Measurements from ENCODE around the gene ARHGEF38. TPM values are rescaled to one million over a fixed set of nuclear protein-coding genes. Genes with fewer than 3 reads are reported as not detected.

ARHGEF38 gene
- total RNA-seq, 2 experiments from 2014 or later, result not detected

DNA sequence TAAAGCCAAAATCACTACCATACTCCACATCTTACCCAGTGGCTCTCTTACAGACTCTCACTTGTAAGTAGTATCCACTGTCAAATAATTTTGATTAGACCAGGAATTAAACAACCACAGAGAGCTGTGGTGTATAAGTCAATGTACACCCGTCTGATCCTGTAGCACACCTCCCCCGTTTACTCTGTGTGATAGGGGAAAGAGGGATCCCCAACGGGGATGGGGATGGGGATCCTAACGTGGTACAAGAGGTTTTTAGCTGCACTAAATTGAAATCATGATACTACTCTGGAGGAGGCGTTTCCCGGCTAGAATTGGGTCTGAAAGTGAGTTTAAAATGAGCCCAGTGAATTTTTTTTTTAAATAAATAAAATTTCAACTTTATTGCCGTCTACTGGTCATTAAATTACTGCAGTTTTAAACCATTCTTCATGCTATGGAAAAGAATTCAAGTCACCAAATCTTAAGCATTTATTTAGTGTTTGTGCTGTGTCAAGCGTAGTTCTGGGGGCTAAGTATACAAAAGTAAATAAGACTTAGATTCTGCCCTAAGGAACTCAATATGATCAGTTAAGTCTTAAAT is 79.5 kb downstream of the ARHGEF38 start:
- Mint-ChIP-seq H3K36me3 (no peaks in the 10 kb centered on the region), H3K4me1 (no peaks in the 10 kb centered on the region), H3K27me3 (peaks cover 23% of the 10 kb centered on the region), H3K9me3 (ENCODE audit: low read depth) (no peaks in the 10 kb centered on the region), H3K4me3 (no peak overlapping the region), H3K27ac (no peak overlapping the region)
- DNase-seq (no peak), ATAC-seq (no peak)
- CTCF ChIA-PET, result interaction anchor here (1.5 kb wide), 1 partner anchor 19 kb away, joined by 3 read pairs; no protein-coding TSS in a partner anchor

- Mint-ChIP-seq H3K4me3 (no peak overlapping the region), H3K27me3 (peaks cover 22% of the 10 kb centered on the region)
These were observed 80.2 kb downstream of the ARHGEF38 start for GRCh38 chr4:105632599-105632998.

GRCh38 chr4:105633241-105633640 is 80.8 kb downstream of the ARHGEF38 start:
- no peaks in the 10 kb centered on the region for H3K36me3 Mint-ChIP-seq
- CTCF ChIA-PET, result interaction anchor here (1.5 kb wide), 1 partner anchor 17 kb away, joined by 3 read pairs; no protein-coding TSS in a partner anchor
- H3K4me3 Mint-ChIP-seq, result no peak overlapping the region
- H3K27me3 Mint-ChIP-seq, result peaks cover 23% of the 10 kb centered on the region
- H3K4me1 Mint-ChIP-seq, result no peaks in the 10 kb centered on the region
- ATAC-seq, result no peak
- DNase-seq, result no peak
- no peaks in the 10 kb centered on the region for H3K9me3 Mint-ChIP-seq (ENCODE audit: low read depth)
- no peak overlapping the region for H3K27ac Mint-ChIP-seq

More at GRCh38 chr4:105632599-105632998, 80.2 kb downstream of the ARHGEF38 start:
- ATAC-seq (no peak), DNase-seq (no peak)
- Mint-ChIP-seq H3K9me3 (ENCODE audit: low read depth) (no peaks in the 10 kb centered on the region), H3K36me3 (no peaks in the 10 kb centered on the region), H3K4me1 (no peaks in the 10 kb centered on the region), H3K27ac (no peak overlapping the region)
- CTCF ChIA-PET, result interaction anchor here (1.5 kb wide), 1 partner anchor 18 kb away, joined by 3 read pairs; no protein-coding TSS in a partner anchor

GRCh38 chr4:105634402-105635080 is 82.1 kb downstream of the ARHGEF38 start:
- ATAC-seq, result no peak
- Mint-ChIP-seq H3K4me1 (no peaks in the 10 kb centered on the region), H3K36me3 (no peaks in the 10 kb centered on the region), H3K4me3 (no peak overlapping the region), H3K27ac (no peak overlapping the region), H3K27me3 (peaks cover 18% of the 10 kb centered on the region), H3K9me3 (ENCODE audit: low read depth) (no peaks in the 10 kb centered on the region)
- CTCF ChIA-PET, result no interaction called here
- no peak for DNase-seq

DNA sequence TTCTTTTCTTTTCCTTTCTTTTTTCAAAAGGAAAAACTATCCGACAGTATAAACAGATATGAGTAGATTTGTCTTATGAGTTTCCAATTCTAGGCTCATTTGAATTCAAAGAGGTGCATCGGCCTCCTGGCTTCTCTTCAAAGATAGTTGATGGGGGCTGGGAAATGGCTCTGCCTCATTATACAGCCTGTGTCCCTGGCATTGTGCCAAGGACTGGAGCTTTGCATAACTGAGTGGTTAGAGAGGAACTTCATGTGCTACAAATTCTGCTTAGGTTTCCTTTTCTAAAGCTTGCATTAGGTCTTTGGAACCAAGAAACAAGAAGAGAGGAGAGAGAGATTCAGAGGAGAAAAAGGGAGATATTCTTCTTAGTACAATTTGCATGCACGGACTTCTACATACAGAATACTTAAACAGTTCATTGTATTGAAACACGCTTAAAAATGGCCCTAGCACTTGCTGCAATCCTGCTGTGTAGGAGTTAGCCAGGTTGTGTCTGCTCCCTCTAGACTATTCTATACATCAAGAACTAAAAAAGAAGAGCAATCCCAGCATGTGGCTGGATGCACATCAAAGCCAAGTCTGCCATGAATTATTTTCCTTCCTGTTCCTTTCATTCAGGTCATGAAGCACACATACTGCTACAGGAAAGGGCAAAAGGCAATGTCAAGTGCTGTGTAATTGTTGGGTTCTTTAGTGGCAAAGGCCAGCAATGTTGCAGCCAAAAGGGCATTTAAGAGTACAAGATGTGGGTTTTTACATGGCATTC is 85.2 kb downstream of the ARHGEF38 start:
- no peaks in the 10 kb centered on the region for H3K36me3 Mint-ChIP-seq
- no peak overlapping the region for H3K4me3 Mint-ChIP-seq
- DNase-seq, result no peak
- peaks cover 30% of the 10 kb centered on the region for H3K27me3 Mint-ChIP-seq
- no peak overlapping the region for H3K27ac Mint-ChIP-seq
- ATAC-seq, result no peak
- H3K4me1 Mint-ChIP-seq, result no peaks in the 10 kb centered on the region
- CTCF ChIA-PET, result no interaction called here
- H3K9me3 Mint-ChIP-seq (ENCODE audit: low read depth), result no peaks in the 10 kb centered on the region

DNA sequence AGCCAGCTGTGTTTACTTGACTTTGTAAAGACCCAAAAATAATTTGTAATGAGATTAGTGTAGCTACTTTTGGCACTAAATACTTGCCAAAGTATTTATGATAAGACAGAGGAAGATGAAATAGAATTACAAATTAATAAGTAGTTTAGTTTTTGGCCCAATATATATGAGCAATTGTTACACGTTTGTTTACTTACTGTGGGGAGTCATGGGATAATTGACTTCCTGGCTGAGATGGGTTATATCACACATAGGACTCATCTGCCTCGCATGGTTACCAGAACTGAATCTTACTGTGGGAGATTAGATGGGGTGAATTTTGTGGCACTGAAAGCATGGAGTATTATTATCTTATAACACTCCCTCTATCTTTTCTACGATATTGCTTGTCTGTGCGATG is 89.4 kb downstream of the ARHGEF38 start:
- Mint-ChIP-seq H3K4me1 (no peaks in the 10 kb centered on the region), H3K9me3 (ENCODE audit: low read depth) (no peaks in the 10 kb centered on the region), H3K27me3 (peaks cover 29% of the 10 kb centered on the region), H3K27ac (no peak overlapping the region), H3K4me3 (no peak overlapping the region), H3K36me3 (no peaks in the 10 kb centered on the region)
- CTCF ChIA-PET, result no interaction called here
- ATAC-seq (no peak), DNase-seq (no peak)

DNA sequence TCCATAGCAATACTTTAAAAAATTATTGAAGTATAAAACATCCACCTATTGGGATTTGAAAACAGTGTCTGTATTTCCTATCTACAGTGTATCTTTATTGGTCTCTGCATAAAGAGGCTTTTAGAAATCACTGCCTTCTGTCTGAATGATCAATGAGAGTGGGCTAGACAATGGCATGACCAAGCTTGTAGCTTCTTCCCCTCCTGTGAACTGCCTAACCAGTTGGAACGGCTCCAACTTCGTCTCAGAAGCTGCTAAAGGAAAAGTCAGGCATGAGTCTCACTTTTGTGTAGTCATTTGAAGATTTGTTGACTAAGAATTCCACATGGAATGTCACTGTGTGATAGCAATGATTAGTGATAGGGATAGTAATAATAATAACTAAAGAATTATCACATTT is 91.8 kb downstream of the ARHGEF38 start:
- Mint-ChIP-seq H3K9me3 (ENCODE audit: low read depth) (no peaks in the 10 kb centered on the region), H3K4me3 (no peak overlapping the region), H3K36me3 (no peaks in the 10 kb centered on the region), H3K4me1 (no peaks in the 10 kb centered on the region), H3K27me3 (peaks cover 29% of the 10 kb centered on the region), H3K27ac (no peak overlapping the region)
- DNase-seq (no peak), ATAC-seq (no peak)
- CTCF ChIA-PET, result no interaction called here

- ATAC-seq (no peak), DNase-seq (no peak)
- no peak overlapping the region for H3K27ac Mint-ChIP-seq
- H3K4me3 Mint-ChIP-seq, result no peak overlapping the region
- no peaks in the 10 kb centered on the region for H3K36me3 Mint-ChIP-seq
- CTCF ChIA-PET, result no interaction called here
- H3K9me3 Mint-ChIP-seq (ENCODE audit: low read depth), result no peaks in the 10 kb centered on the region
- H3K4me1 Mint-ChIP-seq, result no peaks in the 10 kb centered on the region
- peaks cover 30% of the 10 kb centered on the region for H3K27me3 Mint-ChIP-seq
These were observed 93.0 kb downstream of the ARHGEF38 start for GRCh38 chr4:105645440-105645839.

GRCh38 chr4:105650190-105650589 is 97.8 kb downstream of the ARHGEF38 start:
- Mint-ChIP-seq H3K27me3 (peaks cover 40% of the 10 kb centered on the region), H3K36me3 (no peaks in the 10 kb centered on the region), H3K4me1 (no peaks in the 10 kb centered on the region), H3K4me3 (no peak overlapping the region), H3K9me3 (ENCODE audit: low read depth) (no peaks in the 10 kb centered on the region), H3K27ac (no peak overlapping the region)
- DNase-seq, result no peak
- CTCF ChIA-PET, result interaction anchor here (1.2 kb wide), 1 partner anchor 18 kb away, joined by 3 read pairs; no protein-coding TSS in a partner anchor
- ATAC-seq, result no peak

DNA sequence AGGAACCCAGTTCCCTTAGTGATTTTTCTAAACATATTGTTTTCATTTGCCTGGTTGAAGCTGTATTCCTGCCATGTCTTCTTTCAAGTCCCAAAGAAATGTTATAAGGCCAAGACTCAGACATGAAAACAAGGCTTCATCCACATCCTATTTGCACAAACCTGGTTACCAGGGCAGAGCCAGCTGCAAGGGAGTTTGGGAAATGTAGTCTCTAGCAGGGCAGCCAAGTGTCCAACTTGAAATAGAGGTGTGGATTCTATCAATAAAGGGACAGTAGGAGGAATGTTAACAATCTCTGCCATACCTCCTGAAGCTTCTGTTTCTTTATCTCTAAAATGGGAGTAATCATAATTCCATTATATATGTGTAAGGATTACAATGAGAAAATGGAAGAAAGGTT is 99.5 kb downstream of the ARHGEF38 start:
- H3K36me3 Mint-ChIP-seq, result no peaks in the 10 kb centered on the region
- no peak overlapping the region for H3K27ac Mint-ChIP-seq
- H3K27me3 Mint-ChIP-seq, result peaks cover 39% of the 10 kb centered on the region
- H3K4me1 Mint-ChIP-seq, result no peaks in the 10 kb centered on the region
- no peak for ATAC-seq
- no peaks in the 10 kb centered on the region for H3K9me3 Mint-ChIP-seq (ENCODE audit: low read depth)
- H3K4me3 Mint-ChIP-seq, result no peak overlapping the region
- CTCF ChIA-PET, result no interaction called here
- DNase-seq, result no peak

DNA sequence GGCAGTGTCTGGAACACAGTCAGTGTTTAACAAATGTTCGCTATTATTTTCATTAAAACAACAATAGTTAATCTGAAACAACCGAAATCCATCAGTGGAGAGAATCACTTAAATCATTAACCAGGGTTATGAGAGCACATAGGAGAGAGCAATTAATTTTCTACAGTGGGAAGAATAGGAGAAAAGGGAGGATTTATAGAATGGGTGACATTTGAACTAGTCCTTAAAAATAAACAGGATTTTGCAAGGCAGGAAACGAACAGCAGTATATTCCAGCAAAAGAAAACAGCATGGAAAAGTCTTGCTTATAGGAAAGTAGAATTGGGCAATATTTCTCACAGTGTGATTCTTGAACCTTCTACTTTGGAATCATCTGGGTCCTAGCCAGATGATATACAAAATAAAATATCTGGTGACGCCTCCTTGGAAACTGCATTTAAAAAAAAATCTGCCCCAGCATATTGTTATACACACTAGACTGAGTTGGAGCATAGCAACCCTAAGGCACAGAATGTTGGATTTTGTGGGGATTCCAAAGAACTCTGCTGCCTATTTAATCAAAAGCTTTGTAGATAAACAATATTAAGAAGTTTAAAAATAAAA is 100.0 kb downstream of the ARHGEF38 start:
- no peak overlapping the region for H3K27ac Mint-ChIP-seq
- CTCF ChIA-PET, result no interaction called here

DNA sequence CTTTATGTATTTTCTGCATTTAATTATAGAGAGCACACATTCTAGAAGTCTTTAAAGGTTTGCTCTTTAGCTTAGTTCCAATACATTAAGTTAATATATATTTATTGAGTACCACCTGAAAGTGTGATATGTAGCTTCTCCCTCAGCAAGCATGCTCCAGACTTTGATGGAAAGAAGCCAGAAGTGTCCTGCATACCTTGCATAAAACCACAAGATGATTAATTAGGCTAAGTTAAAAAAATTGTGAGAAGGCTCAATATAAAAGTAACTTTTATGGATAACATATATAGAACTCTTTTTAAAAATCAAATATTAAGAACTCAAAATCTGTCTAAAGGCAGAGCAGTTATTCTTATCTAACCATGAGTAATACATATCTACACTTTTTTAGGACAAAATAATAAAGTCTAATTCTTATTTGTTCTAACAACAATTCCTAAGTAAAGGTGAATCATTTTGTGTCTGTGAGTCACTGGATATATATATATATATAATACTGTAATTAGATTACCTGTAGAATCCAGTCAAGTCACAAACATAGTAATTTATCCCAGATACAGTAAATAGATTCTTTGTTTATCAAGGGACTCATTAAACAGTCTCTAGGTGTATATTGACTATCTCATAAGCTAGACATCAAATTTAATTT is 104.8 kb downstream of the ARHGEF38 start:
- Mint-ChIP-seq H3K4me1 (no peaks in the 10 kb centered on the region), H3K4me3 (no peak overlapping the region), H3K27ac (no peak overlapping the region), H3K9me3 (ENCODE audit: low read depth) (no peaks in the 10 kb centered on the region), H3K27me3 (peaks cover 15% of the 10 kb centered on the region), H3K36me3 (no peaks in the 10 kb centered on the region)
- DNase-seq (no peak), ATAC-seq (no peak)
- CTCF ChIA-PET, result no interaction called here

More for the DNA sequence above, 100.0 kb downstream of the ARHGEF38 start:
- Mint-ChIP-seq H3K4me3 (no peak overlapping the region), H3K27me3 (peaks cover 37% of the 10 kb centered on the region), H3K4me1 (no peaks in the 10 kb centered on the region), H3K36me3 (no peaks in the 10 kb centered on the region), H3K9me3 (ENCODE audit: low read depth) (no peaks in the 10 kb centered on the region)
- DNase-seq (no peak), ATAC-seq (no peak)

GRCh38 chr4:105659190-105659589 is 106.8 kb downstream of the ARHGEF38 start:
- no peak for ATAC-seq
- Mint-ChIP-seq H3K9me3 (ENCODE audit: low read depth) (no peaks in the 10 kb centered on the region), H3K27ac (no peak overlapping the region), H3K4me1 (peaks cover 2% of the 10 kb centered on the region), H3K4me3 (no peak overlapping the region), H3K36me3 (no peaks in the 10 kb centered on the region), H3K27me3 (peaks cover 11% of the 10 kb centered on the region)
- DNase-seq, result no peak
- CTCF ChIA-PET, result no interaction called here

Data from activated CD8-positive, alpha-beta memory T cell treated with anti-CD3 and anti-CD28 coated beads, Interleukin-2, amount 10 ng/mL, durations not matched to agents 7 days and 5 days (primary cell).